MCF 10A (cell line): ENCODE measurements around the gene ZNF607. TPM values are rescaled to one million over a fixed set of nuclear protein-coding genes. Genes with fewer than 3 reads are reported as not detected.
"Not testable (repeated sequence)": the region's sequence is repeated elsewhere in the genome, so short reads cannot be mapped to it uniquely, and the experiment has no call there.

Experiments
- BruUV-seq: library from RNA; stranded (reverse); fragments of 400-500 nt; replicated peaks from 2 replicates; lab custom pipeline; 2021; lab: Mats Ljungman, UMichigan
- CTCF ChIA-PET: fragments of 300-600 bp; sonication (Branson Sonifier 250); formaldehyde crosslinking; extraction: SDS; loops from one replicate; lab custom pipeline; 2021; ENCODE audit warnings: antibody characterized with exemption, inconsistent platforms; lab: Yijun Ruan, JAX
- POLR2A ChIA-PET: fragments of 300-600, 350-650 bp; sonication (Branson Sonifier 250); formaldehyde crosslinking; extraction: SDS; loops from one replicate; lab custom pipeline; 2020; ENCODE audit warnings: antibody characterized with exemption, inconsistent platforms; lab: Yijun Ruan, JAX
- DNase-seq: peaks from one replicate; pipeline ENCODE4 v3.0.0-alpha.2; 2018; ENCODE audit not compliant: unreplicated experiment
- H3K27ac Mint-ChIP-seq: one replicate; pipeline ENCODE4 v1.8.0; 2022; ENCODE audit warnings: mild to moderate bottlenecking, low read depth, mixed read lengths; ENCODE audit not compliant: unreplicated experiment
- H3K27me3 Mint-ChIP-seq: one replicate; pipeline ENCODE4 v1.8.0; 2022; ENCODE audit warnings: mixed read lengths; ENCODE audit not compliant: insufficient read depth, unreplicated experiment
- H3K36me3 Mint-ChIP-seq: one replicate; pipeline ENCODE4 v1.8.0; 2022; ENCODE audit warnings: mild to moderate bottlenecking, moderate library complexity, mixed read lengths; ENCODE audit not compliant: insufficient read depth, unreplicated experiment
- H3K4me1 Mint-ChIP-seq: one replicate; pipeline ENCODE4 v1.8.0; 2022; ENCODE audit warnings: mixed read lengths; ENCODE audit not compliant: insufficient read depth, unreplicated experiment
- H3K4me3 Mint-ChIP-seq: one replicate; pipeline ENCODE4 v1.8.0; 2022; ENCODE audit warnings: mild to moderate bottlenecking, moderate library complexity, mixed read lengths; ENCODE audit not compliant: unreplicated experiment
- H3K9me3 Mint-ChIP-seq: one replicate; pipeline ENCODE4 v1.8.0; 2022; ENCODE audit warnings: mixed read lengths; ENCODE audit not compliant: unreplicated experiment
- CTCF ChIP-seq: fragments of 200-600 bp; IDR thresholded peaks from one replicate; pipeline ENCODE4 v1.8.0; 2022; ENCODE audit warnings: antibody characterized with exemption, mild to moderate bottlenecking; ENCODE audit not compliant: unreplicated experiment
- intact Hi-C: fragments of 100-400 bp; cut with micrococcal nuclease; formaldehyde crosslinking; loops from 2 replicates; pipeline ENCODE4 v1.14.1; 2022
- total RNA-seq: library from RNA; stranded (reverse); gene quantifications from 2 replicates; pipeline ENCODE4 v1.2.3, GENCODE V29; 2022

Gene ZNF607
- total RNA-seq, 1 experiment from 2014 or later: 3.0 TPM

GRCh38 chr19:37692956-37693620, 26.5 kb downstream of the ZNF607 start:
- ChIA-PET POLR2A (no interaction called here), CTCF (no interaction called here)
- Mint-ChIP-seq H3K4me3 (no peak overlapping the region), H3K27me3 (no peaks in the 10 kb centered on the region), H3K9me3 (peaks cover 20% of the 10 kb centered on the region), H3K4me1 (no peaks in the 10 kb centered on the region), H3K36me3 (no peaks in the 10 kb centered on the region), H3K27ac (no peak overlapping the region)
- BruUV-seq: no TSS peak
- TF ChIP-seq CTCF: no peak
- DNase-seq: no peak
- intact Hi-C loops: no loop called here

DNA sequence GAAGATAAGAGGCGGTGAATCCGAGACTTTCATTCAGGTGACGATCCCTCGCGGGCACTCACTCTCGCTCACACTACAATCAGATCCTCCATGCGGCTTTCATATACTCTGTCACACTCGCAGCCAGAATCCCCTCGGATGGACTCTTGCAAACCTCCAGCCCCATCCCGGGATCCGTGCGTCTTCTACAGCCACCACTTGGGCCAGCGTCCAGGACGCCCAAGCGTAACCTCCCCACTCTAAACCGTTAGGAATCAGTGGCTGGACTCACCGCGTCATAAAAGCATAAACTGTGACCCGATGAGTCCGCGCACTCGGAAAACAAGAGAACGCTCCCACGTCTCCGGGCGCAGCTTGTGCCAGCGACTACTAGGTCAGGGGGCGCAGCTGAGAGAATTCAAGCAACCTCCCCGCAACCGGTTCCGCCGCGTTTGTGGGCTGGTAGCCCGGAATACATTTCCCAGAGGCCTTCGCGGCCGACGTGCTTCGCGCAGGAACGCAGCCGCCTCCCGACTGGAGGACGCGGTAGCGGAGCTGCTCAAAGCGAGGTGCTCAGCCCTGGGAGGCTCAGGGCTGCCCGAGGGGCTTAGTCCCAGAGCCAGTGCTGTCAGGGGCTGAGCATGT, 27.6 kb downstream of the ZNF607 start:
- no peak overlapping the region for H3K27ac Mint-ChIP-seq
- no peak for DNase-seq
- TF ChIP-seq CTCF: no peak
- H3K36me3 Mint-ChIP-seq: no peaks in the 10 kb centered on the region
- no peaks in the 10 kb centered on the region for H3K27me3 Mint-ChIP-seq
- H3K4me3 Mint-ChIP-seq: no peak overlapping the region
- BruUV-seq: no TSS peak
- H3K9me3 Mint-ChIP-seq: peaks cover 9% of the 10 kb centered on the region
- POLR2A ChIA-PET: no interaction called here
- intact Hi-C loops: no loop called here
- CTCF ChIA-PET: no interaction called here
- H3K4me1 Mint-ChIP-seq: no peaks in the 10 kb centered on the region

DNA sequence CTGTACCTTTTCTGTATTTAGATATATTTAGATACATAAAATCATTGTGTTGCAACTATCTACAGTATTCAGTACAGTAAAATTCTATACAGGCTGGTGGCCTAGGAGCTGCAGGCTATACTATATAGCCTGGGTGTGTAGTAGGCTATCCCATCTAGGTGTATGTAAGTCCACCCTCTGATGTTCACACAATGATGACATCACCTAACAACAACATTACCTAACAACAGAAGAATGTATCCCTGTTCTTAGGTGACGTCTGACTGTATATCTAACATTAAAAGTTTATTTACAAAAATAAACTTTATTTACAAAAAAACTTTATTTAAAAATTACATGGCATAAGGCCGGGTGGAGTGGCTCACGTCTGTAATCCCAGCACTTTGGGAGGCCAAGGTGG, 36.0 kb downstream of the ZNF607 start:
- H3K9me3 Mint-ChIP-seq: peaks cover 13% of the 10 kb centered on the region
- no peaks in the 10 kb centered on the region for H3K27me3 Mint-ChIP-seq
- intact Hi-C loops: no loop called here
- no peak for DNase-seq
- H3K4me1 Mint-ChIP-seq: no peaks in the 10 kb centered on the region
- POLR2A ChIA-PET: no interaction called here
- H3K36me3 Mint-ChIP-seq: peaks cover 6% of the 10 kb centered on the region
- TF ChIP-seq CTCF: no peak
- CTCF ChIA-PET: no interaction called here
- H3K4me3 Mint-ChIP-seq: no peak overlapping the region
- no peak overlapping the region for H3K27ac Mint-ChIP-seq
- no TSS peak for BruUV-seq

- TF ChIP-seq CTCF: no peak
- H3K27ac Mint-ChIP-seq: no peak overlapping the region
- peaks cover 7% of the 10 kb centered on the region for H3K9me3 Mint-ChIP-seq
- BruUV-seq: no TSS peak
- ChIA-PET CTCF (no interaction called here), POLR2A (no interaction called here)
- H3K4me3 Mint-ChIP-seq: no peak overlapping the region
- intact Hi-C loops: no loop called here
- no peaks in the 10 kb centered on the region for H3K27me3 Mint-ChIP-seq
- H3K36me3 Mint-ChIP-seq: no peaks in the 10 kb centered on the region
- no peaks in the 10 kb centered on the region for H3K4me1 Mint-ChIP-seq
- DNase-seq: no peak
Measured at GRCh38 chr19:37669450-37669914, 50.1 kb downstream of the ZNF607 start.

DNA sequence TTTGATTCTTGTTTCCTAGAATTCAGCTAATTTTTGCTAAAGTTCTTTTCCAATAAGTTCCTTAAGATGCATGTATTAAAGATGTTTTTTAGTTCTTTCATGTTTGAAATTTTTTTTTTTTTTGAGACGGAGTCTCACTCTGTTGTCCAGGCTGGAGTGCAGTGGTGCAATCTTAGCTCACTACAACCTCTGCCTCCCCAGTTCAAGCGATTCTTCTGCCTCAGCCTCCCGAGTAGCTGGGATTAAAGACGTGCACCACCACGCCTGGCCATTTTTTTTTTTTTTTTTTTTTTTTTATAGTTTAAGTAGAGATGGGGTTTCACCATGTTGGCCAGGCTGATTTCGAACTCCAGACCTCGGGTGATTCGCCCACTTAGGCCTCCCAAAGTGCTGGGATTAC, 62.4 kb downstream of the ZNF607 start:
- Mint-ChIP-seq H3K4me3 (peak overlapping the region; percentile 89), H3K9me3 (peaks cover 15% of the 10 kb centered on the region)
- CTCF ChIA-PET, DNase-seq, H3K36me3 Mint-ChIP-seq, H3K27me3 Mint-ChIP-seq, H3K4me1 Mint-ChIP-seq, BruUV-seq, H3K27ac Mint-ChIP-seq: not testable (repeated sequence)
- POLR2A ChIA-PET: interaction anchor here (0.8 to 1.8 kb wide), 6 partner anchors 9 to 1443 kb away, joined by 3 to 8 read pairs (median 4); partner anchors contain the start of genes ZNF540, ZNF565, ZNF571 and ZNF573
- intact Hi-C loops: loop anchor here (5.0 kb wide), 1 partner anchor 85 kb away; no protein-coding TSS in a partner anchor
